Trophoblast cell (in vitro differentiated cells and primary cell): ENCODE data around the gene GNL3.

Experiments used
- DNase-seq, 2 donors: peaks; one replicate each; pipeline ENCODE4 v3.0.0-alpha.2; 2016
- H2AFZ ChIP-seq: 2 replicates; pipeline ENCODE4 v1.6.1; 2013; ENCODE audit warnings: low read length, moderate library complexity, mild to moderate bottlenecking; ENCODE audit not compliant: insufficient read depth, poor library complexity
- H2AK5ac ChIP-seq: 2 replicates; pipeline ENCODE4 v1.6.1; 2013; ENCODE audit warnings: mild to moderate bottlenecking, low read length
- H2BK120ac ChIP-seq: 2 replicates; pipeline ENCODE4 v1.6.1; 2013; ENCODE audit warnings: low read length, mild to moderate bottlenecking, moderate library complexity; ENCODE audit not compliant: insufficient read depth, poor library complexity
- H2BK12ac ChIP-seq: 2 replicates; pipeline ENCODE4 v1.6.1; 2013; ENCODE audit warnings: mild to moderate bottlenecking, low read length, moderate library complexity
- H2BK5ac ChIP-seq: 2 replicates; pipeline ENCODE4 v1.6.1; 2013; ENCODE audit warnings: low read length, low read depth, moderate library complexity, mild to moderate bottlenecking; ENCODE audit not compliant: poor library complexity
- H3K14ac ChIP-seq: 2 replicates; pipeline ENCODE4 v1.6.1; 2013; ENCODE audit warnings: mild to moderate bottlenecking, low read length
- H3K18ac ChIP-seq: 2 replicates; pipeline ENCODE4 v1.6.1; 2013; ENCODE audit warnings: mild to moderate bottlenecking, low read length
- H3K23ac ChIP-seq: 2 replicates; pipeline ENCODE4 v1.6.1; 2013; ENCODE audit warnings: low read length
- H3K27ac ChIP-seq: 2 replicates; pipeline ENCODE4 v1.5.1; 2013; ENCODE audit warnings: low read depth, mild to moderate bottlenecking, inconsistent platforms, low read length, moderate library complexity
- H3K27me3 ChIP-seq: 2 replicates; pipeline ENCODE4 v1.6.1; 2013; ENCODE audit warnings: inconsistent platforms, mild to moderate bottlenecking, low read length, moderate library complexity; ENCODE audit not compliant: insufficient read depth
- H3K36me3 ChIP-seq, 2 experiments: 1 replicate in 1 of 2; 2 replicates in 1 of 2; pipeline ENCODE4 v1.6.1; 2013; ENCODE audit warnings: low read length in 2 of 2, mild to moderate bottlenecking in 2 of 2, moderate library complexity in 1 of 2; ENCODE audit not compliant: insufficient read depth in 2 of 2, control insufficient read depth in 1 of 2
- H3K4ac ChIP-seq: 2 replicates; pipeline ENCODE4 v1.6.1; 2013; ENCODE audit warnings: low read depth, mild to moderate bottlenecking, low read length, moderate library complexity
- H3K4me1 ChIP-seq, 2 experiments: 1 replicate in 1 of 2; 2 replicates in 1 of 2; pipeline ENCODE4 v1.6.1; 2013; ENCODE audit warnings: low read length in 2 of 2, mild to moderate bottlenecking in 2 of 2, moderate library complexity in 1 of 2; ENCODE audit not compliant: insufficient read depth in 2 of 2, control insufficient read depth in 1 of 2
- H3K4me2 ChIP-seq: 2 replicates; pipeline ENCODE4 v1.6.1; 2013; ENCODE audit warnings: inconsistent platforms, mild to moderate bottlenecking, low read length, moderate library complexity
- H3K4me3 ChIP-seq: 2 replicates; pipeline ENCODE4 v1.5.1; 2013; ENCODE audit warnings: mild to moderate bottlenecking, low read depth, low read length, inconsistent platforms
- H3K79me1 ChIP-seq: one replicate; pipeline ENCODE4 v1.6.1; 2013; ENCODE audit warnings: low read length
- H3K79me2 ChIP-seq: 2 replicates; pipeline ENCODE4 v1.6.1; 2013; ENCODE audit warnings: low read length, mild to moderate bottlenecking; ENCODE audit not compliant: control insufficient read depth, insufficient read depth, poor library complexity
- H3K9ac ChIP-seq: 2 replicates; pipeline ENCODE4 v1.6.1; 2013; ENCODE audit warnings: mild to moderate bottlenecking, low read length
- H3K9me3 ChIP-seq: 2 replicates; pipeline ENCODE4 v1.6.1; 2013; ENCODE audit warnings: low read depth, mild to moderate bottlenecking, control low read depth, inconsistent platforms, low read length; ENCODE audit not compliant: insufficient read depth
- H4K12ac ChIP-seq: 2 replicates; pipeline ENCODE4 v1.6.1; 2013; ENCODE audit warnings: low read depth, mild to moderate bottlenecking, low read length, moderate library complexity
- H4K8ac ChIP-seq: 2 replicates; pipeline ENCODE4 v1.6.1; 2013; ENCODE audit warnings: low read depth, mild to moderate bottlenecking, low read length, moderate library complexity
- H4K91ac ChIP-seq: one replicate; pipeline ENCODE4 v1.6.1; 2013; ENCODE audit warnings: low read depth, mild to moderate bottlenecking, low read length, moderate library complexity
- WGBS: extraction: QIAGEN DNeasy Blood & Tissue Kit; methylation state at CpG from one replicate; pipeline ENCODE4 v1.1.7; 2013; ENCODE audit warnings: missing lambda C conversion rate; ENCODE audit not compliant: insufficient read length, insufficient coverage; ENCODE audit errors: extremely low coverage; 5-methylcytosine and 5-hydroxymethylcytosine counted together

Gene GNL3

DNA sequence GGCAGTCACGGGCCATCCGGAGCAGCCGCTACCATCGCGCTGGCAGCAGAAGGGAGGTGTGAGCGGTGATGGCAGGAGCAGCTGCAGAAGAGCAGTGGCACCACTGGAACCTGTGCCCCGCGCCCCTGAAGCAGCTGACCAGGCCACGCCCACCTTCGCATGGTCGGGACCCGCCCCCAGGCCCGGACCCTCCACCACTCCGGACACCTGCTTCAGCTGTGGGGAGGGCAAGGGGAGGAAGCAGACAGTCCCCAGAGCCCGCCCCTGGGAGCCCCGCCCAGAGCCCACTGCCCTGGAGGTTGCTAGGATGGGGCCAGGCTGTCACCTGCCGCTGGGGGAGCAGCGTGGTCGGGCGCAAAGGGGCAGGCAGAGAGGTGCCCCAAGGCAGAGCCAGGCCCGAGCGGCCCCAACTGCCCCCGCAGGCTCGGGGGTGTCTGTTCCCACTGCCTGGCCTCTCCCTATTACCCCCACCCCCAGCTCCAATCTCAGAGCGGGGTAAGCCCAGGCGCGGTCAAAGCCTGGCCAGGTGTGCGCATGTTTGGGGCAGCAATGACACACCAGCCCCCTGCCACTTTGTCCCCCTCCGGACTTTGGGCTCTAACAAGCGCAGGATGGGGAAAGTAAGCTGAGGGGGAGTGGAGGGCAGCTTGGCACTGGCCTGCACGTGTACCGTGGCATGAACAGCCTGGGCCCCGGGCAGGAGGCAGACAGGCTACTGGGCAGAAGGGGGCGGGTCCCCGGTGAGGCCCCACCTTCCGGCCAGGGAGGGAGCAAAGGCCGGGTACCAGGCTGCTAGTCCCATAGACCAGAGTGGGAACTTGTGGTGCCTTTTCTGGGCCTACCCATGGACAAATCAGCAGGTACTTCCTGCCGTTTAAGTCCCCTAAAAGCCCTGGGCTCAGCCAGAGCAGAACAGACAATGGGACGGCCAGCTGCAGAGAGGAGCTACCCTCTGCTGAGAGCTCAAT lies 28.8 kb downstream of the GNL3 start:
- no peak overlapping the region for H2BK12ac ChIP-seq
- no peak overlapping the region for H4K12ac ChIP-seq
- peaks cover 5 to 8% of the 10 kb centered on the region in 2 experiments for H3K4me1 ChIP-seq
- no peak overlapping the region for H3K27ac ChIP-seq
- peaks cover 2% of the 10 kb centered on the region for H3K9me3 ChIP-seq
- H3K27me3 ChIP-seq: no peaks in the 10 kb centered on the region
- no peak overlapping the region for H4K91ac ChIP-seq
- peaks cover 3% of the 10 kb centered on the region in 2 experiments for H3K36me3 ChIP-seq
- H3K18ac ChIP-seq: no peak overlapping the region
- H2AFZ ChIP-seq: no peak overlapping the region
- no peak overlapping the region for H3K4ac ChIP-seq
- WGBS: no CpG with 5 or more reads among the region's 39 CpGs
- H3K14ac ChIP-seq: no peak overlapping the region
- H3K23ac ChIP-seq: no peak overlapping the region
- no peaks in the 10 kb centered on the region for H3K79me1 ChIP-seq
- no peak overlapping the region for H2AK5ac ChIP-seq
- no peak overlapping the region for H3K9ac ChIP-seq
- no peak overlapping the region for H2BK120ac ChIP-seq
- no peaks in the 10 kb centered on the region for H3K79me2 ChIP-seq
- peak overlapping the region; percentile 4 for H3K4me3 ChIP-seq
- H3K4me2 ChIP-seq: peak overlapping the region; percentile 58
- H4K8ac ChIP-seq: peak overlapping the region; percentile 19
- DNase-seq: no peak
- no peak overlapping the region for H2BK5ac ChIP-seq

- no peaks in the 10 kb centered on the region for H3K27me3 ChIP-seq
- no peak overlapping the region for H3K14ac ChIP-seq
- no peak overlapping the region for H3K4ac ChIP-seq
- no peak overlapping the region for H3K23ac ChIP-seq
- no peak overlapping the region for H4K12ac ChIP-seq
- H3K79me2 ChIP-seq: no peaks in the 10 kb centered on the region
- H3K27ac ChIP-seq: no peak overlapping the region
- no CpG with 5 or more reads among the region's 11 CpGs for WGBS
- H3K9me3 ChIP-seq: peaks cover 2% of the 10 kb centered on the region
- no peak overlapping the region for H4K8ac ChIP-seq
- H2AFZ ChIP-seq: no peak overlapping the region
- H3K36me3 ChIP-seq: peaks cover 3% of the 10 kb centered on the region in 2 experiments
- H3K18ac ChIP-seq: no peak overlapping the region
- H3K4me3 ChIP-seq: no peak overlapping the region
- H3K4me1 ChIP-seq: peaks cover 5 to 8% of the 10 kb centered on the region in 2 experiments
- no peaks in the 10 kb centered on the region for H3K79me1 ChIP-seq
- no peak overlapping the region for H2BK120ac ChIP-seq
- H2BK12ac ChIP-seq: no peak overlapping the region
- no peak overlapping the region for H2AK5ac ChIP-seq
- no peak for DNase-seq
- H2BK5ac ChIP-seq: no peak overlapping the region
- no peak overlapping the region for H3K4me2 ChIP-seq
- no peak overlapping the region for H3K9ac ChIP-seq
- no peak overlapping the region for H4K91ac ChIP-seq
These were observed 30.0 kb downstream of the GNL3 start for GRCh38 chr3:52715714-52716305.

- no peak for DNase-seq
- Histone ChIP-seq H3K27me3 (no peaks in the 10 kb centered on the region), H3K9ac (no peak overlapping the region), H4K91ac (no peak overlapping the region), H2BK12ac (no peak overlapping the region), H2AFZ (no peak overlapping the region), H2AK5ac (no peak overlapping the region), H3K27ac (no peak overlapping the region), H3K79me2 (no peaks in the 10 kb centered on the region), H3K4me1 (peaks cover 6 to 8% of the 10 kb centered on the region in 2 experiments), H2BK120ac (no peak overlapping the region), H3K9me3 (no peaks in the 10 kb centered on the region), H3K14ac (no peak overlapping the region), H2BK5ac (no peak overlapping the region), H3K79me1 (no peaks in the 10 kb centered on the region), H4K12ac (no peak overlapping the region), H3K36me3 (peaks cover 0 to 3% of the 10 kb centered on the region in 2 experiments), H4K8ac (no peak overlapping the region), H3K4me3 (no peak overlapping the region), H3K4me2 (no peak overlapping the region), H3K4ac (no peak overlapping the region), H3K23ac (no peak overlapping the region), H3K18ac (no peak overlapping the region)
These were observed 33.8 kb downstream of the GNL3 start for GRCh38 chr3:52719618-52720017.

GRCh38 chr3:52721002-52721729 lies 35.3 kb downstream of the GNL3 start:
- H2BK120ac ChIP-seq: no peak overlapping the region
- H3K9me3 ChIP-seq: no peaks in the 10 kb centered on the region
- no peak overlapping the region for H3K14ac ChIP-seq
- H3K4me1 ChIP-seq: peaks cover 3 to 5% of the 10 kb centered on the region in 2 experiments
- no peaks in the 10 kb centered on the region for H3K79me2 ChIP-seq
- peak overlapping the region; percentile 39 for H3K27ac ChIP-seq
- H3K4me2 ChIP-seq: no peak overlapping the region
- no peak overlapping the region for H3K18ac ChIP-seq
- no peak overlapping the region for H4K91ac ChIP-seq
- H2BK5ac ChIP-seq: no peak overlapping the region
- H3K79me1 ChIP-seq: no peaks in the 10 kb centered on the region
- no CpG with 5 or more reads among the region's 6 CpGs for WGBS
- no peak overlapping the region for H3K4me3 ChIP-seq
- no peak overlapping the region for H2BK12ac ChIP-seq
- H3K27me3 ChIP-seq: no peaks in the 10 kb centered on the region
- H4K12ac ChIP-seq: no peak overlapping the region
- H3K4ac ChIP-seq: no peak overlapping the region
- H2AK5ac ChIP-seq: no peak overlapping the region
- H4K8ac ChIP-seq: no peak overlapping the region
- no peaks in the 10 kb centered on the region for H3K36me3 ChIP-seq
- H2AFZ ChIP-seq: no peak overlapping the region
- H3K23ac ChIP-seq: no peak overlapping the region
- no peak overlapping the region for H3K9ac ChIP-seq
- DNase-seq: no peak
